Neuronal stem cell (in vitro differentiated cells): Measurements from ENCODE around the gene PAEP.

ENCODE experiments used
- DNase-seq: peaks from one replicate; pipeline ENCODE4 v3.0.0-alpha.2; 2013; ENCODE audit warnings: low spot score
- H2AFZ ChIP-seq: one replicate; pipeline ENCODE4 v1.6.1; 2013; ENCODE audit warnings: mild to moderate bottlenecking, low read length, inconsistent platforms
- H2AK5ac ChIP-seq: 2 replicates; pipeline ENCODE4 v1.6.1; 2013; ENCODE audit warnings: low read depth, mild to moderate bottlenecking, inconsistent platforms, low read length, moderate library complexity, mixed read lengths
- H2BK120ac ChIP-seq: 2 replicates; pipeline ENCODE4 v1.6.1; 2013; ENCODE audit warnings: low read depth, mild to moderate bottlenecking, inconsistent platforms, low read length, moderate library complexity, mixed read lengths
- H2BK12ac ChIP-seq: one replicate; pipeline ENCODE4 v1.6.1; 2013; ENCODE audit warnings: low read length, inconsistent platforms
- H2BK15ac ChIP-seq: 2 replicates; pipeline ENCODE4 v1.6.1; 2013; ENCODE audit warnings: mild to moderate bottlenecking, low read length, inconsistent platforms, mixed read lengths
- H2BK5ac ChIP-seq: one replicate; pipeline ENCODE4 v1.6.1; 2013; ENCODE audit warnings: inconsistent platforms, mild to moderate bottlenecking, low read length, moderate library complexity
- H3K14ac ChIP-seq: one replicate; pipeline ENCODE4 v1.6.1; 2013; ENCODE audit warnings: low read length, inconsistent platforms
- H3K18ac ChIP-seq: 2 replicates; pipeline ENCODE4 v1.6.1; 2013; ENCODE audit warnings: low read length, inconsistent platforms
- H3K23ac ChIP-seq: 2 replicates; pipeline ENCODE4 v1.6.1; 2013; ENCODE audit warnings: low read depth, mild to moderate bottlenecking, mixed read lengths, low read length, inconsistent platforms; ENCODE audit not compliant: poor library complexity
- H3K27ac ChIP-seq: replicated peaks from 3 replicates; pipeline ENCODE4 v1.5.1; 2013; ENCODE audit warnings: low read length, inconsistent platforms
- H3K27me3 ChIP-seq, 3 experiments: 2 replicates each; pipeline ENCODE4 v1.6.1; 2013; ENCODE audit warnings: low read length in 3 of 3, mild to moderate bottlenecking in 2 of 3, inconsistent platforms in 1 of 3, low read depth in 1 of 3, mixed read lengths in 1 of 3, moderate library complexity in 1 of 3; ENCODE audit not compliant: control insufficient read depth in 3 of 3, insufficient read depth in 3 of 3
- H3K36me3 ChIP-seq, 2 donors: replicated peaks in 1 of 2; 2 replicates each; pipeline ENCODE4 v1.6.1; 2013; ENCODE audit warnings: low read length in 2 of 2; ENCODE audit not compliant: control insufficient read depth in 2 of 2, insufficient read depth in 2 of 2
- H3K4ac ChIP-seq: 2 replicates; pipeline ENCODE4 v1.6.1; 2013; ENCODE audit warnings: inconsistent platforms, mild to moderate bottlenecking, low read length, moderate library complexity
- H3K4me1 ChIP-seq, 2 donors: 1 replicate in 1 of 2; 2 replicates in 1 of 2; pipeline ENCODE4 v1.6.1; 2013; ENCODE audit warnings: low read length in 2 of 2, low read depth in 1 of 2; ENCODE audit not compliant: control insufficient read depth in 2 of 2, insufficient read depth in 1 of 2
- H3K4me2 ChIP-seq: one replicate; pipeline ENCODE4 v1.6.1; 2013; ENCODE audit warnings: mild to moderate bottlenecking, low read length, inconsistent platforms; ENCODE audit not compliant: insufficient read depth, poor library complexity, severe bottlenecking
- H3K4me3 ChIP-seq, 2 donors: 2 replicates each; pipeline ENCODE4 v1.5.1; 2013; ENCODE audit warnings: low read length in 2 of 2, mild to moderate bottlenecking in 2 of 2, inconsistent platforms in 1 of 2, moderate library complexity in 1 of 2
- H3K79me1 ChIP-seq: one replicate; pipeline ENCODE4 v1.6.1; 2013; ENCODE audit warnings: low read depth, mild to moderate bottlenecking, inconsistent platforms, low read length, moderate library complexity
- H3K9ac ChIP-seq: one replicate; pipeline ENCODE4 v1.6.1; 2013; ENCODE audit warnings: mild to moderate bottlenecking, low read depth, low read length, inconsistent platforms; ENCODE audit not compliant: poor library complexity
- H3K9me3 ChIP-seq, 2 donors: replicated peaks in 1 of 2; 2 replicates each; pipeline versions ENCODE3 to v1.6.1; 2013; ENCODE audit warnings: low read length in 2 of 2, mild to moderate bottlenecking in 2 of 2, inconsistent platforms in 1 of 2, low read depth in 1 of 2, mixed read lengths in 1 of 2, moderate library complexity in 1 of 2; ENCODE audit not compliant: control insufficient read depth in 2 of 2, insufficient read depth in 1 of 2
- H4K8ac ChIP-seq: one replicate; pipeline ENCODE4 v1.6.1; 2013; ENCODE audit warnings: low read depth, mild to moderate bottlenecking, inconsistent platforms, low read length, moderate library complexity
- H4K91ac ChIP-seq: one replicate; pipeline ENCODE4 v1.6.1; 2013; ENCODE audit warnings: low read length, low read depth, mild to moderate bottlenecking, inconsistent platforms; ENCODE audit not compliant: poor library complexity
- WGBS, 2 donors: extraction: QIAGEN DNeasy Blood & Tissue Kit; methylation state at CpG; one replicate each; pipeline ENCODE4 v1.1.7; 2013; ENCODE audit warnings: missing lambda C conversion rate in 2 of 2, mixed read lengths in 1 of 2; ENCODE audit not compliant: insufficient read length in 2 of 2, insufficient replicate concordance in 1 of 2; ENCODE audit errors: extremely low coverage in 2 of 2; 5-methylcytosine and 5-hydroxymethylcytosine counted together

Gene PAEP

DNA sequence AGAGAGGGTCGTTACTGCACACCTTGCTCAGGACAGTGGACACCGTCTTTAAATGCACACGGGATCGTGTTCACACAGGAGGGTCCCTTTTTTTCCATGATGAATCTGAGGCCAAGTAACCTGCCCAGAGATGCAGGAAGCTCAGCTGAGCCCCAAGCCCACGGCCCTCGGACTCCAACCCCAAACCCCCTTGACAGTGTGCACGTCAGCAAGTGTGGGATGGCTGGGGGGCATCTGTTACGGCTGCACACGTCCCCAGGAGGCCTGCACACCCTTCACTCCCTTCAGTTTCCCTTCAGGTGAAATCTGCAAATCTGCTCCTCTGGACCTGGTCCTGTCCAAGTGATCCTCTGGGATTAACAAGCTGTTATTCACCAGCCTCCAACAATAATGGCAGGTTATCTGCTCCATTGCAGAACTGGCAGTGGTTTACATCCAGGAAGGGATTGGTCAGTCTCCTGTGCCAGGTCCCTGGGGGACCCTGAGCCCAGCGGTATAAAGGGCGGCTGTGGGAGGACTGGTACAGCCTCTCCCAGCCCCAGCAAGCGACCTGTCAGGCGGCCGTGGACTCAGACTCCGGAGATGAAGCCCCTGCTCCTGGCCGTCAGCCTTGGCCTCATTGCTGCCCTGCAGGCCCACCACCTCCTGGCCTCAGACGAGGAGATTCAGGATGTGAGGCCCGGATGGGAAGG is 40.5 kb upstream of the PAEP start, which contains the start of gene LCN1:
Gene LCN1 (plus strand): TSS at position 525 of the 692 bp plus-strand sequence. CDS start 58 bp downstream, at position 583.
- Histone ChIP-seq H3K23ac (no peak within 1 kb of the TSS), H3K4me3 (no peak within 1 kb of the TSS), H3K14ac (no peak within 1 kb of the TSS), H3K4ac (peak within 1 kb of the TSS; percentile 53), H2AK5ac (peak within 1 kb of the TSS; percentile 56), H3K27me3 (peaks cover 0 to 3% (median 0%) of the 10 kb centered on the region in 3 experiments), H2BK120ac (no peak within 1 kb of the TSS), H3K9me3 (no peaks in the 10 kb centered on the region), H4K8ac (no peak within 1 kb of the TSS), H3K79me1 (no peaks in the 10 kb centered on the region), H4K91ac (no peak within 1 kb of the TSS), H3K36me3 (no peaks in the 10 kb centered on the region), H2BK15ac (no peak within 1 kb of the TSS), H2BK12ac (no peak within 1 kb of the TSS), H2AFZ (no peak within 1 kb of the TSS), H3K18ac (peak within 1 kb of the TSS; percentile 52), H3K4me1 (peaks cover 0 to 2% of the 10 kb centered on the region in 2 donors), H3K27ac (no peak within 1 kb of the TSS), H2BK5ac (no peak within 1 kb of the TSS), H3K9ac (no peak within 1 kb of the TSS), H3K4me2 (no peak within 1 kb of the TSS)
- WGBS, 2 donors: no CpG with 5 or more reads among the region's 18 CpGs
- DNase-seq: no peak

DNA sequence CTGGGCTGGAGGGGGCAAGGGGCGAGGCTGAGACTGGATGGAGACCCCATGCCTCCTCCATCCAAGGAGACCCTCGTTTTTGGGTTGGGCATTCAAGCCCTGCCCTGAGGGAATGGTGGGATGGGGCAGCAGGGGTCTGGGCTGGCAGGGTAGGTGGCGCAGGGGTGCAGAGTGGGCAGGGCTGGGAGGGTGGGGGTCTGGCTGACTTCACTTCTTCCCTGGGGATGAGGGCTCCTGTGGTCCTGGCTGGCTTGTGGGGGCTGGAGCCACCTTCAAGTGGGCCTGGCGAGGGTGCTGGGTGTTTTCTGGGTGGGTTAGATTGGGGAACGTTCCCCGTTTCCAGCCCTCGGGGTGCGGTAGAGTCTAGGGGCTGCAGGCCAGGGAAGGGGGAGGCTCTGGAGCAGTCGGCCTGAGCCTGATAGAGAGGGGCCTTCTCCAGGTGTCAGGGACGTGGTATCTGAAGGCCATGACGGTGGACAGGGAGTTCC is 39.9 kb upstream of the PAEP start:
- Histone ChIP-seq H3K14ac (no peak overlapping the region), H4K91ac (no peak overlapping the region), H2AFZ (no peak overlapping the region), H2AK5ac (peak overlapping the region; percentile 56), H4K8ac (no peak overlapping the region), H3K18ac (no peak overlapping the region), H3K4me2 (no peak overlapping the region), H3K36me3 (no peaks in the 10 kb centered on the region), H3K23ac (no peak overlapping the region), H3K4ac (peak overlapping the region; percentile 53), H3K79me1 (no peaks in the 10 kb centered on the region), H3K9me3 (no peaks in the 10 kb centered on the region), H2BK12ac (no peak overlapping the region), H2BK5ac (no peak overlapping the region), H3K27ac (no peak overlapping the region), H3K4me3 (no peak overlapping the region), H3K27me3 (peaks cover 0 to 3% (median 0%) of the 10 kb centered on the region in 3 experiments), H3K4me1 (peaks cover 0 to 2% of the 10 kb centered on the region in 2 donors), H2BK120ac (no peak overlapping the region), H3K9ac (no peak overlapping the region), H2BK15ac (no peak overlapping the region)
- no peak for DNase-seq
- no CpG with 5 or more reads among the region's 11 CpGs for WGBS, 2 donors

DNA sequence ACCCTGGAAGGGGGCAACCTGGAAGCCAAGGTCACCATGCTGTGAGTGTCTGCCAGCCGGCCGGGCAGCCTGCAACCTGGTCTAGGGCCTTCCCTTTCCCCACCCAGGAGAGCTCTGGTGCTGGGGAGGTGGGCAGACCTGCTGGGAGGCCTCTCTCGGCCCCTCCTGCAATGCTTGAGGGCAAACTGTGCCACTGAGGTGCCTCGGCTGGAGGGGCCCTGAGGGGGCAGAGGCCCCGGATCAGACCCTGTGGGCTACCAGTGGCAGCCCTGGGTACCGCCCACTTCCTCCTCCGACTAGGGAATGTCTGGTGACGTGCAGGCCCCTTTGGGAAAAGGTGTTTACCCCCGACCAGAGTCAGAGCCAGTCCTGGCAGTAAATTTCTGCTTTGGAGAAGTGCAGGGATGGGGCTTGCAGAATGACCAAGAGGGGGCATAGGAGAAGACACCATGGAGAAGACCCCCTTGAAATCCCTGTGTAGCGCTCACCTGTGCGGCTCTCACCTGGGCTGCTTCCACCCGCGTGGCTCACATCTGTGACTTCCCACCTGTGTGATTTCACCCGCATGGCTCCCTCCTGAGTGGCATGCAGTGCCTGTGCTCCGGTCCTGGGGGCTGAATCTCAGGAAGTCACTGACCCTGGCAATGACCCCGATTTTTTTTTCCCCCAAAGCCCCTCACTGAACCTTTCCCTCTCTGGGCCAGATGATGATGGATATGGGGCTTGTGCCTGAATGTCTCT is 39.2 kb upstream of the PAEP start:
- H2BK12ac ChIP-seq: no peak overlapping the region
- no peak overlapping the region for H2BK15ac ChIP-seq
- no peak overlapping the region for H3K4me3 ChIP-seq
- no peak overlapping the region for H2BK120ac ChIP-seq
- H3K27me3 ChIP-seq: peaks cover 0 to 3% (median 0%) of the 10 kb centered on the region in 3 experiments
- no peak for DNase-seq
- WGBS, 2 donors: no CpG with 5 or more reads among the region's 16 CpGs
- no peak overlapping the region for H3K4me2 ChIP-seq
- no peak overlapping the region for H2AFZ ChIP-seq
- no peaks in the 10 kb centered on the region for H3K36me3 ChIP-seq
- no peak overlapping the region for H3K14ac ChIP-seq
- no peak overlapping the region for H2BK5ac ChIP-seq
- H4K91ac ChIP-seq: no peak overlapping the region
- H4K8ac ChIP-seq: no peak overlapping the region
- no peak overlapping the region for H3K23ac ChIP-seq
- no peaks in the 10 kb centered on the region for H3K79me1 ChIP-seq
- no peaks in the 10 kb centered on the region for H3K9me3 ChIP-seq
- H3K4ac ChIP-seq: no peak overlapping the region
- H3K9ac ChIP-seq: no peak overlapping the region
- no peak overlapping the region for H3K18ac ChIP-seq
- no peak overlapping the region for H2AK5ac ChIP-seq
- H3K27ac ChIP-seq: no peak overlapping the region
- H3K4me1 ChIP-seq: peaks cover 0 to 6% of the 10 kb centered on the region in 2 donors

DNA sequence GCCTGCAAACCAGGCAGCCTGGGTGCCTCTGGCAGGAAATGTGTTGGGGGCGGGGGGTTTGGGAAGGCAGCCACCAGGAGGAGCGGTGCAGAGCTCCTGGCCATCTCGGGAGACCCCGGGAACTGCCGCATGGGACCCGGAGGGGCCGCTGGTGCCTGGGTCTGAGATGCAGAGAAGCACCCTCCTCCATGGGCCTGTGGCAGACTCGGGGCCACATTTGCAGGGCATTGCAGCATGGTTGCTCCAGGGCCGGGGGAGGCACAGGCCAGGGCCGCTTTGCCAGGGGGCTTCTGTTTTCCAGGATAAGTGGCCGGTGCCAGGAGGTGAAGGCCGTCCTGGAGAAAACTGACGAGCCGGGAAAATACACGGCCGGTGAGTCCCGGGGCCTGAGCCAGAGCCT is 38.6 kb upstream of the PAEP start:
- Histone ChIP-seq H3K9ac (no peak overlapping the region), H3K18ac (no peak overlapping the region), H3K9me3 (no peaks in the 10 kb centered on the region), H3K36me3 (no peaks in the 10 kb centered on the region), H2BK15ac (no peak overlapping the region), H2BK120ac (no peak overlapping the region), H3K14ac (no peak overlapping the region), H2BK12ac (no peak overlapping the region), H3K23ac (no peak overlapping the region), H3K27ac (no peak overlapping the region), H3K79me1 (no peaks in the 10 kb centered on the region), H3K4ac (no peak overlapping the region), H4K91ac (no peak overlapping the region), H2BK5ac (no peak overlapping the region), H3K4me1 (peaks cover 0 to 6% of the 10 kb centered on the region in 2 donors), H4K8ac (no peak overlapping the region), H3K4me2 (no peak overlapping the region), H3K4me3 (no peak overlapping the region), H2AK5ac (peak overlapping the region; percentile 56), H3K27me3 (peaks cover 0 to 3% (median 0%) of the 10 kb centered on the region in 3 experiments), H2AFZ (no peak overlapping the region)
- DNase-seq: no peak
- WGBS, 2 donors: no CpG with 5 or more reads among the region's 17 CpGs
